Transverse colon (tissue), 4 donors: Measurements from ENCODE around the gene SPP1.

Experiments used
- CTCF ChIP-seq, 5 experiments: fragments of 200-600 bp in 3 of 5; fragments of 450-650 bp in 2 of 5; sonication (generic) in 3 of 5; IDR thresholded peaks; 1 replicate in 2 of 5; 2 replicates in 3 of 5; pipeline ENCODE4 v1.5.1; 2016 to 2017; ENCODE audit warnings: antibody characterized with exemption in 5 of 5, inconsistent platforms in 3 of 5, mild to moderate bottlenecking in 2 of 5, moderate library complexity in 1 of 5
- POLR2AphosphoS5 ChIP-seq, 3 donors: sonication (generic); formaldehyde crosslinking; IDR thresholded peaks; one replicate each; pipeline ENCODE4 v1.6.1; 2016; ENCODE audit warnings: antibody characterized with exemption in 3 of 3

GRCh38 chr4:87946766-87947165, 28.7 kb upstream of the SPP1 start:
- TF ChIP-seq CTCF (IDR thresholded peaks at IDR 0.05) (no peak), POLR2AphosphoS5 (IDR thresholded peaks at IDR 0.05) (no peak)
